Esophagus squamous epithelium (tissue), 4 donors: ENCODE results near the gene NPM1.
"Not testable (repeated sequence)": the region's sequence is repeated elsewhere in the genome, so short reads cannot be mapped to it uniquely, and the experiment has no call there.

ENCODE experiments used
- CTCF ChIP-seq, 6 experiments: fragments of 450-650 bp in 4 of 6; fragments of 200-600 bp in 2 of 6; sonication (generic) in 2 of 6; IDR thresholded peaks; one replicate each; pipeline ENCODE4 v1.5.1; 2016 to 2019; ENCODE audit warnings: antibody characterized with exemption in 6 of 6, mild to moderate bottlenecking in 4 of 6, moderate library complexity in 4 of 6
- POLR2A ChIP-seq, 4 donors: fragments of 450-650 bp; IDR thresholded peaks; one replicate each; pipeline ENCODE4 v1.6.1; 2017; ENCODE audit warnings: antibody characterized with exemption in 4 of 4, mild to moderate bottlenecking in 4 of 4, moderate library complexity in 3 of 4

- not testable (repeated sequence) for TF ChIP-seq CTCF, POLR2A (IDR thresholded peaks at IDR 0.05)
These were observed 24.4 kb upstream of the NPM1 start for GRCh38 chr5:171363249-171363648.
